HepG2 (cell line): ENCODE data around the gene SERPINF2. TPM values are rescaled to one million over a fixed set of nuclear protein-coding genes. Genes with fewer than 3 reads are reported as not detected.

Source experiments
- CENPBD1 ChIP-seq: sonication (generic); formaldehyde crosslinking; IDR thresholded peaks from 2 replicates; pipeline ENCODE4 v1.8.0; 2022; ENCODE audit warnings: missing genetic modification reagents, low read depth, mild to moderate bottlenecking, borderline replicate concordance
- CREM ChIP-seq, 2 experiments: sonication (generic) in 1 of 2; formaldehyde crosslinking in 1 of 2; IDR thresholded peaks; 2 replicates each; pipeline versions ENCODE4 v1.4.0 to v1.6.1; 2016 to 2020; ENCODE audit warnings: antibody characterized with exemption in 1 of 2, mild to moderate bottlenecking in 1 of 2, missing genetic modification reagents in 1 of 2
- ETV5 ChIP-seq: IDR thresholded peaks from 2 replicates; pipeline ENCODE4 v1.6.1; 2018; ENCODE audit warnings: missing biosample characterization, missing genetic modification reagents, inconsistent platforms, borderline replicate concordance
- FOXO1 ChIP-seq: sonication (generic); formaldehyde crosslinking; IDR thresholded peaks from 2 replicates; pipeline ENCODE4 v1.4.0; 2020; ENCODE audit warnings: missing genetic modification reagents
- HHEX ChIP-seq: IDR thresholded peaks from 2 replicates; pipeline ENCODE4 v1.6.1; 2016; ENCODE audit warnings: control low read depth
- MED13 ChIP-seq: sonication (generic); formaldehyde crosslinking; IDR thresholded peaks from 2 replicates; pipeline ENCODE4 v1.5.0; 2020; ENCODE audit warnings: missing genetic modification reagents
- NAIF1 ChIP-seq: sonication (generic); formaldehyde crosslinking; IDR thresholded peaks from 2 replicates; pipeline ENCODE4 v1.5.0; 2020; ENCODE audit warnings: mild to moderate bottlenecking, missing genetic modification reagents, borderline replicate concordance
- NFE2L1 ChIP-seq: sonication (generic); formaldehyde crosslinking; IDR thresholded peaks from 2 replicates; pipeline ENCODE4 v1.4.0; 2020; ENCODE audit warnings: missing genetic modification reagents, mild to moderate bottlenecking, borderline replicate concordance
- PBX2 ChIP-seq: IDR thresholded peaks from 2 replicates; pipeline ENCODE4 v1.6.1; 2016; ENCODE audit warnings: control low read depth
- RBM22 ChIP-seq: fragments of 200-400 bp; formaldehyde crosslinking; optimal IDR thresholded peaks from 2 replicates; pipeline ENCODE3; 2017; ENCODE audit warnings: mild to moderate bottlenecking, low read length, moderate library complexity
- SAP130 ChIP-seq: IDR thresholded peaks from 2 replicates; pipeline ENCODE4 v1.6.1; 2016; ENCODE audit warnings: low read depth
- SATB2 ChIP-seq: sonication (generic); formaldehyde crosslinking; IDR thresholded peaks from 2 replicates; pipeline ENCODE4 v1.5.0; 2020; ENCODE audit warnings: missing genetic modification reagents
- SNAI1 ChIP-seq: sonication (generic); formaldehyde crosslinking; IDR thresholded peaks from 2 replicates; pipeline ENCODE4 v1.5.0; 2020; ENCODE audit warnings: mild to moderate bottlenecking, missing genetic modification reagents, borderline replicate concordance
- SNAPC4 ChIP-seq: sonication (generic); formaldehyde crosslinking; IDR thresholded peaks from 2 replicates; pipeline ENCODE4 v1.4.0; 2020; ENCODE audit warnings: mild to moderate bottlenecking, missing genetic modification reagents
- ZNF232 ChIP-seq: sonication (generic); formaldehyde crosslinking; IDR thresholded peaks from 2 replicates; pipeline ENCODE4 v1.4.0; 2020; ENCODE audit warnings: missing genetic modification reagents, borderline replicate concordance
- ZNF234 ChIP-seq: sonication (generic); formaldehyde crosslinking; conservative IDR thresholded peaks from 2 replicates; pipeline ENCODE4 v1.5.1; 2020; ENCODE audit warnings: mild to moderate bottlenecking, missing genetic modification reagents
- ZNF326 ChIP-seq: sonication (generic); formaldehyde crosslinking; IDR thresholded peaks from 2 replicates; pipeline ENCODE4 v1.4.0; 2020; ENCODE audit warnings: missing genetic modification reagents, borderline replicate concordance
- ZNF562 ChIP-seq: sonication (generic); formaldehyde crosslinking; IDR thresholded peaks from 2 replicates; pipeline ENCODE4 v1.8.0; 2022; ENCODE audit warnings: missing genetic modification reagents, borderline replicate concordance
- ZNF574 ChIP-seq: sonication (generic); formaldehyde crosslinking; IDR thresholded peaks from 2 replicates; pipeline ENCODE4 v1.4.0; 2020; ENCODE audit warnings: missing genetic modification reagents
- ZNF589 ChIP-seq: sonication (generic); formaldehyde crosslinking; conservative IDR thresholded peaks from 2 replicates; pipeline ENCODE4 v1.8.0; 2022; ENCODE audit warnings: mild to moderate bottlenecking, moderate library complexity, missing genetic modification reagents
- ZNF670 ChIP-seq: sonication (generic); formaldehyde crosslinking; IDR thresholded peaks from 2 replicates; pipeline ENCODE4 v1.8.0; 2022; ENCODE audit warnings: mild to moderate bottlenecking, missing genetic modification reagents, borderline replicate concordance
- ZNF777 ChIP-seq: sonication (generic); formaldehyde crosslinking; IDR thresholded peaks from 2 replicates; pipeline ENCODE4 v1.4.0; 2020; ENCODE audit warnings: missing genetic modification reagents
- polyA plus RNA-seq, 8 experiments: library from polyadenylated mRNA; depleted of rRNA in 3 of 8; stranded (reverse) in 7 of 8; unstranded in 1 of 8; fragments of >200 nt; fragmentation: Illumina TruSeq in 4 of 8; extraction: Trizol in 4 of 8; gene quantifications; 2 replicates each; pipeline versions ENCODE4 v1.2.1 to v1.2.3, GENCODE V29; 2011 to 2016; ENCODE audit warnings: low read depth in 4 of 8, missing spikeins in 1 of 8, mixed read lengths in 1 of 8; ENCODE audit not compliant: insufficient read depth in 1 of 8
- total RNA-seq, 5 experiments: library from RNA; depleted of rRNA; stranded (reverse); fragments of >200 nt; fragmentation: Illumina TruSeq; extraction: Trizol; gene quantifications; 2 replicates each; pipeline ENCODE4 v1.2.3, GENCODE V29; 2016; ENCODE audit warnings: low read depth in 1 of 5

Gene SERPINF2
- total and polyA plus RNA-seq, 2 of the 13 experiments (the other 11 are each of a cell fraction or from before 2014, with no cell fraction given) = 309 to 548 TPM

GRCh38 chr17:1714427-1714979 is 28.2 kb upstream of the SERPINF2 start (continued):
- TF ChIP-seq ZNF574 = 0 out of 2 replicates have a peak, but pooled peaks have one; percentile 13
- no peak for TF ChIP-seq ZNF589 (CRISPR knock-in tag)
- TF ChIP-seq ETV5 (CRISPR knock-in tag) = peak; percentile 53; the same call in 1 of the 2 replicates
- no peak for TF ChIP-seq ZNF234 (CRISPR knock-in tag)
- TF ChIP-seq MED13 (CRISPR knock-in tag) = no peak; the same call in 1 of the 2 replicates
- TF ChIP-seq ZNF232 = no peak
- TF ChIP-seq ZNF777 (CRISPR knock-in tag) = no peak
- TF ChIP-seq FOXO1 (CRISPR knock-in tag) = no peak
- no peak for TF ChIP-seq HHEX (CRISPR knock-in tag)
- TF ChIP-seq SAP130 (CRISPR knock-in tag) = peak; percentile 97
- TF ChIP-seq NFE2L1 (CRISPR knock-in tag) = peak; percentile 48; the same call in 1 of the 2 replicates
- no peak for TF ChIP-seq ZNF670
- TF ChIP-seq RBM22 = peak; percentile 40
- TF ChIP-seq SNAPC4 (CRISPR knock-in tag) = no peak
- TF ChIP-seq NAIF1 (CRISPR knock-in tag) = no peak
- no peak for TF ChIP-seq CENPBD1 (CRISPR knock-in tag)
- no peak for TF ChIP-seq SATB2
- TF ChIP-seq PBX2 (CRISPR knock-in tag) = 0 out of 2 replicates have a peak, but pooled peaks have one; percentile 40
- peak; percentile 59; the same call in 1 of the 2 replicates for TF ChIP-seq CREM (IDR thresholded peaks at IDR 0.05)
- TF ChIP-seq CREM (CRISPR knock-in tag; IDR thresholded peaks at IDR 0.05) = no peak
- no peak for TF ChIP-seq SNAI1 (CRISPR knock-in tag)
- no peak for TF ChIP-seq ZNF326 (CRISPR knock-in tag)
- no peak for TF ChIP-seq ZNF562 (CRISPR knock-in tag)
